NT2/D1 (cell line): Measurements from ENCODE around the gene STAG1.

ENCODE experiments used
- SUZ12 ChIP-seq: IDR thresholded peaks from 2 replicates; pipeline ENCODE4 v1.6.1; 2011; ENCODE audit not compliant: insufficient read length, insufficient read depth; ENCODE audit errors: extremely low read depth
- YY1 ChIP-seq: IDR thresholded peaks from 2 replicates; pipeline ENCODE4 v1.6.1; 2011; ENCODE audit not compliant: insufficient read length, insufficient read depth
- ZNF274 ChIP-seq: IDR thresholded peaks from 2 replicates; pipeline ENCODE4 v1.6.1; 2011; ENCODE audit warnings: mild to moderate bottlenecking, low read depth, low read length

DNA sequence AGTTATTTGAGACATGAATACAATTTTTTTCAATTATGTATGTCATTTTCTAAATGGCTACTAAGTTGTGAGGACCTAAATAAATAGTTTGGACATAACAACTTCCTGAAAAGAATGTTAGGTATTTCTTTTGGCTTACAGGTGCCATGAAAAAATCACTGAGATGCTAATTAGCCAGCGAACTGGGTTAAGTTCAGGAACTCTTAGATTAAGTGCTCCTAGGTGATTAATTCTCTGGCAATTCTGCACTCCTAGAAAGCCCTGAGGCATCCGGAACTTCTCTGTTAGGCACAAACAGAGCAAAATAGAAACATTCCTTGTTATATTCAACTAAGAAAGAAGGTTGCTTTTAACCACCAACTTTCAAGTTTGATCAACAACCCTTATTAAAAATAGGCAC, 192.3 kb downstream of the STAG1 start:
- TF ChIP-seq ZNF274: no peak
- TF ChIP-seq YY1: no peak
- TF ChIP-seq SUZ12: no peak
